GM23338 (cell line): Measurements from ENCODE around the gene BLOC1S3. TPM values are rescaled to one million over a fixed set of nuclear protein-coding genes. Genes with fewer than 3 reads are reported as not detected.

Experiments used
- ATAC-seq: fragments of 200-7000 bp; cut with Tn5 transposase; 3 replicates; pipeline ENCODE4 v1.9.1; 2020
- DNase-seq: peaks from one replicate; pipeline ENCODE4 v3.0.0-alpha.2; 2015; ENCODE audit warnings: low spot score
- H2AFZ ChIP-seq: fragments of 200-600 bp; sonication (generic); 2 replicates; pipeline ENCODE4 v1.8.0; 2016; ENCODE audit warnings: antibody characterized with exemption, mild to moderate bottlenecking, moderate library complexity
- H3F3A ChIP-seq: fragments of 200-600 bp; sonication (generic); replicated peaks from 2 replicates; pipeline ENCODE4 v1.8.0; 2017; ENCODE audit warnings: antibody characterized with exemption, mixed run types, low read depth
- H3K27ac ChIP-seq: fragments of 200-600 bp; sonication (generic); 2 replicates; pipeline ENCODE4 v1.6.1; 2016; ENCODE audit warnings: low read depth
- H3K27me3 ChIP-seq: fragments of 200-600 bp; sonication (generic); 2 replicates; pipeline ENCODE4 v1.8.0; 2016; ENCODE audit warnings: mild to moderate bottlenecking, mixed run types, moderate library complexity; ENCODE audit not compliant: insufficient read depth
- H3K36me3 ChIP-seq: fragments of 200-600 bp; sonication (generic); 2 replicates; pipeline ENCODE4 v1.8.0; 2016; ENCODE audit warnings: mild to moderate bottlenecking; ENCODE audit not compliant: insufficient read depth
- H3K4me1 ChIP-seq: fragments of 200-600 bp; sonication (generic); 2 replicates; pipeline ENCODE4 v1.8.0; 2016; ENCODE audit warnings: mild to moderate bottlenecking, moderate library complexity; ENCODE audit not compliant: insufficient read depth
- H3K4me2 ChIP-seq: fragments of 200-600 bp; sonication (generic); 2 replicates; pipeline ENCODE4 v1.7.1; 2017; ENCODE audit warnings: mixed run types
- H3K4me3 ChIP-seq: fragments of 200-600 bp; sonication (generic); 2 replicates; pipeline ENCODE4 v1.6.1; 2016; ENCODE audit warnings: mixed run types
- H3K79me2 ChIP-seq: fragments of 200-600 bp; sonication (generic); replicated peaks from 2 replicates; pipeline ENCODE4 v1.8.0; 2017; ENCODE audit warnings: mild to moderate bottlenecking; ENCODE audit not compliant: insufficient read depth
- H3K9me2 ChIP-seq: fragments of 200-600 bp; sonication (generic); 2 replicates; pipeline ENCODE4 v1.8.0; 2017; ENCODE audit not compliant: insufficient read depth
- H4K20me1 ChIP-seq: fragments of 200-600 bp; sonication (generic); replicated peaks from 2 replicates; pipeline ENCODE4 v1.8.0; 2017; ENCODE audit warnings: mild to moderate bottlenecking; ENCODE audit not compliant: insufficient read depth
- H3K27ac Mint-ChIP-seq: 2 replicates; pipeline ENCODE4 v1.8.0; 2020; ENCODE audit warnings: inconsistent platforms, mild to moderate bottlenecking, moderate library complexity, mixed read lengths
- H3K27me3 Mint-ChIP-seq: 3 replicates; pipeline ENCODE4 v1.8.0; 2022; ENCODE audit warnings: low read depth, mild to moderate bottlenecking, moderate library complexity, mixed read lengths, inconsistent platforms; ENCODE audit not compliant: insufficient read depth, poor library complexity
- H3K36me3 Mint-ChIP-seq: 3 replicates; pipeline ENCODE4 v1.8.0; 2021; ENCODE audit warnings: low read depth, mild to moderate bottlenecking, inconsistent platforms, moderate library complexity, mixed read lengths
- H3K4me1 Mint-ChIP-seq: 3 replicates; pipeline ENCODE4 v1.8.0; 2020; ENCODE audit warnings: mild to moderate bottlenecking, inconsistent platforms, mixed read lengths
- H3K4me3 Mint-ChIP-seq: 3 replicates; pipeline ENCODE4 v1.8.0; 2021; ENCODE audit warnings: moderate library complexity, mild to moderate bottlenecking, inconsistent platforms, mixed read lengths
- H3K9me3 Mint-ChIP-seq: 3 replicates; pipeline ENCODE4 v1.8.0; 2020; ENCODE audit warnings: moderate library complexity, mild to moderate bottlenecking, inconsistent platforms, mixed read lengths
- ZNF114 ChIP-seq: fragments of 250-450 bp; sonication (Bioruptor Pico); IDR thresholded peaks from 2 replicates; pipeline ENCODE4 v1.5.0; 2020; ENCODE audit warnings: mild to moderate bottlenecking, moderate library complexity
- polyA plus RNA-seq: library from polyadenylated mRNA; unstranded; fragments of >200 nt; fragmentation: Nextera tagmentation; extraction: Ambion mirVana; gene quantifications from 2 replicates; pipeline ENCODE4 v1.2.1, GENCODE V29; 2016
- total RNA-seq: library from RNA; depleted of rRNA; stranded (reverse); fragments of >200 nt; shearing (Covaris generic); gene quantifications from 2 replicates; pipeline ENCODE4 v1.2.3, GENCODE V29; 2014
- TF ChIP-seq, protein P1 (sequence below), 2 experiments: fragments of 200-600 bp in 1 of 2; sonication (generic) in 1 of 2; conservative IDR thresholded peaks; 2 replicates each; pipeline versions ENCODE4 v1.5.1 to v1.6.1; 2016 to 2017; ENCODE audit warnings: antibody characterized with exemption in 2 of 2, low read depth in 2 of 2, mild to moderate bottlenecking in 2 of 2, moderate library complexity in 1 of 2
- TF ChIP-seq, protein P2 (sequence below): fragments of 250-450 bp; sonication (Bioruptor Pico); IDR thresholded peaks from 2 replicates; pipeline ENCODE4 v1.5.0; 2020; ENCODE audit warnings: mild to moderate bottlenecking, moderate library complexity

The BLOC1S3 gene
- total and polyA plus RNA-seq, 2 experiments from 2014 or later, result 2.5 to 15.9 TPM

DNA sequence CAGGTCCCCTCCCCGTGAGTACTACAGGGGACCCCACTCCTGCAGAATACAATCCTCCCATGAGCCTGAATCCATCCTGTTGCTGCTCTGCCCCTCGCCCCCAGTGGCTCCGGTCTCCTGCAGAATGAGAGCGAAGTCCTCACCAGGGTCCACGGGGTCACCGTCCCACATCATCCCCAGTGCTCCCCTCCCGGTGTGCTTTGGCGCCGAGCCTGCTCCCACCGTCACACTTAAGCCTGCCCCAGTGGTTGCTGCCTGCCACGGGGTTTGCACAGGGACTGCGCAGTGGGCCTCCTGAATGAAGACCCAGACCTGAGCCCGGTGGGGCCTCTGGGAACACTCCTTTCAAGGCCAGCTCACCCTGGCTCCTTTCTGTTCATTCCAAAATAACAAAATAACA lies 48.3 kb upstream of the BLOC1S3 start (continued):
- TF ChIP-seq, protein P1, sequence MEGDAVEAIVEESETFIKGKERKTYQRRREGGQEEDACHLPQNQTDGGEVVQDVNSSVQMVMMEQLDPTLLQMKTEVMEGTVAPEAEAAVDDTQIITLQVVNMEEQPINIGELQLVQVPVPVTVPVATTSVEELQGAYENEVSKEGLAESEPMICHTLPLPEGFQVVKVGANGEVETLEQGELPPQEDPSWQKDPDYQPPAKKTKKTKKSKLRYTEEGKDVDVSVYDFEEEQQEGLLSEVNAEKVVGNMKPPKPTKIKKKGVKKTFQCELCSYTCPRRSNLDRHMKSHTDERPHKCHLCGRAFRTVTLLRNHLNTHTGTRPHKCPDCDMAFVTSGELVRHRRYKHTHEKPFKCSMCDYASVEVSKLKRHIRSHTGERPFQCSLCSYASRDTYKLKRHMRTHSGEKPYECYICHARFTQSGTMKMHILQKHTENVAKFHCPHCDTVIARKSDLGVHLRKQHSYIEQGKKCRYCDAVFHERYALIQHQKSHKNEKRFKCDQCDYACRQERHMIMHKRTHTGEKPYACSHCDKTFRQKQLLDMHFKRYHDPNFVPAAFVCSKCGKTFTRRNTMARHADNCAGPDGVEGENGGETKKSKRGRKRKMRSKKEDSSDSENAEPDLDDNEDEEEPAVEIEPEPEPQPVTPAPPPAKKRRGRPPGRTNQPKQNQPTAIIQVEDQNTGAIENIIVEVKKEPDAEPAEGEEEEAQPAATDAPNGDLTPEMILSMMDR (conservative IDR thresholded peaks at IDR 0.05; ENCODE audit: low read depth in 2 of 2), result no peak
- TF ChIP-seq ZNF114, result no peak

DNA sequence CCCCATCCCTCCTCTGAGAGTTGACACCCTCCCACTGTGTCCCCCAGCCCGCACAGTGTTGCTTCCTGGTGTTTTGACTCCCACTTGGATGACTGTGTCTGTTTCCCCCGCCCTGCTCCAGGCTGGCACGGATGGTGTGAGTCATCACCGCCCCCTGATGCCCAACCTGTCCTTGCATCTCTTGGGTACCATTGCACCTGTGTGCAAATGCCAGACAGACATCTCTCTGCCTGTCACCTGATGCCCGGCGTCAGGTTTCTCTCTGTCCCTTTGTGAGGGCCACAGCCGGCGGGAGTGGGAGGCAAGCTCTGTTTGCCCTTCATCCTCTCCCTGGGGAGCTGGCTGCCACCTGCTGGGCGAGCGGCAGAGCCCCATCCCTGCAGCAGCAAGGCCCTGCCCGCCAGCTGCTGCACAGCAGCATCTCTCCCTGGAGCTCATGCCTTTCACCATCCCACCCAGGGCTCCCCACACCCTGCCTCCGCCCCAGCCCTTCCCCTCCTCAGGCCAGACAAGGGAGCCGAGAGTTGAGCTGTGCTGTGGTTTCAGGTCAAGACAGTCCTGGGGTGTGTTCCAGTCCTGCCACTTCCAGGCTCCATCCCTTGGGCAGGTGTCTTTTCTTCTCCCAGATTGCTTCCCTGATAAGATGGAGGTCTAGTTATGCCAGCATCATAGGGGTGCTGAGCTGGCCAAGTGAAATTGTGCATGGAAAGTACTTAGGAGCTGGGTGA lies 47.5 kb upstream of the BLOC1S3 start:
- peaks cover 24% of the 10 kb centered on the region for H3K4me1 Mint-ChIP-seq
- Histone ChIP-seq H3K36me3 (no peaks in the 10 kb centered on the region), H3K79me2 (peaks cover 69% of the 10 kb centered on the region), H3K4me1 (0 out of 2 replicates have a peak, but pooled peaks cover 8% of the 10 kb centered on the region), H3K4me2 (no peak overlapping the region), H3K27ac (no peak overlapping the region), H3K27me3 (no peaks in the 10 kb centered on the region), H3K9me2 (no peaks in the 10 kb centered on the region), H2AFZ (no peak overlapping the region), H3F3A (0 out of 2 replicates have a peak, but pooled peaks cover 2% of the 10 kb centered on the region), H3K4me3 (no peak overlapping the region), H4K20me1 (peaks cover 30% of the 10 kb centered on the region)
- H3K36me3 Mint-ChIP-seq, result no peaks in the 10 kb centered on the region; the same call in 2 of the 3 replicates
- no peak for DNase-seq
- H3K27me3 Mint-ChIP-seq, result peaks cover 6% of the 10 kb centered on the region
- TF ChIP-seq, protein P1 (conservative IDR thresholded peaks at IDR 0.05; ENCODE audit: low read depth in 2 of 2), result peak in 1 of 2 experiments; percentile 35; a peak in 3 of 4 replicates
- TF ChIP-seq, protein P2, sequence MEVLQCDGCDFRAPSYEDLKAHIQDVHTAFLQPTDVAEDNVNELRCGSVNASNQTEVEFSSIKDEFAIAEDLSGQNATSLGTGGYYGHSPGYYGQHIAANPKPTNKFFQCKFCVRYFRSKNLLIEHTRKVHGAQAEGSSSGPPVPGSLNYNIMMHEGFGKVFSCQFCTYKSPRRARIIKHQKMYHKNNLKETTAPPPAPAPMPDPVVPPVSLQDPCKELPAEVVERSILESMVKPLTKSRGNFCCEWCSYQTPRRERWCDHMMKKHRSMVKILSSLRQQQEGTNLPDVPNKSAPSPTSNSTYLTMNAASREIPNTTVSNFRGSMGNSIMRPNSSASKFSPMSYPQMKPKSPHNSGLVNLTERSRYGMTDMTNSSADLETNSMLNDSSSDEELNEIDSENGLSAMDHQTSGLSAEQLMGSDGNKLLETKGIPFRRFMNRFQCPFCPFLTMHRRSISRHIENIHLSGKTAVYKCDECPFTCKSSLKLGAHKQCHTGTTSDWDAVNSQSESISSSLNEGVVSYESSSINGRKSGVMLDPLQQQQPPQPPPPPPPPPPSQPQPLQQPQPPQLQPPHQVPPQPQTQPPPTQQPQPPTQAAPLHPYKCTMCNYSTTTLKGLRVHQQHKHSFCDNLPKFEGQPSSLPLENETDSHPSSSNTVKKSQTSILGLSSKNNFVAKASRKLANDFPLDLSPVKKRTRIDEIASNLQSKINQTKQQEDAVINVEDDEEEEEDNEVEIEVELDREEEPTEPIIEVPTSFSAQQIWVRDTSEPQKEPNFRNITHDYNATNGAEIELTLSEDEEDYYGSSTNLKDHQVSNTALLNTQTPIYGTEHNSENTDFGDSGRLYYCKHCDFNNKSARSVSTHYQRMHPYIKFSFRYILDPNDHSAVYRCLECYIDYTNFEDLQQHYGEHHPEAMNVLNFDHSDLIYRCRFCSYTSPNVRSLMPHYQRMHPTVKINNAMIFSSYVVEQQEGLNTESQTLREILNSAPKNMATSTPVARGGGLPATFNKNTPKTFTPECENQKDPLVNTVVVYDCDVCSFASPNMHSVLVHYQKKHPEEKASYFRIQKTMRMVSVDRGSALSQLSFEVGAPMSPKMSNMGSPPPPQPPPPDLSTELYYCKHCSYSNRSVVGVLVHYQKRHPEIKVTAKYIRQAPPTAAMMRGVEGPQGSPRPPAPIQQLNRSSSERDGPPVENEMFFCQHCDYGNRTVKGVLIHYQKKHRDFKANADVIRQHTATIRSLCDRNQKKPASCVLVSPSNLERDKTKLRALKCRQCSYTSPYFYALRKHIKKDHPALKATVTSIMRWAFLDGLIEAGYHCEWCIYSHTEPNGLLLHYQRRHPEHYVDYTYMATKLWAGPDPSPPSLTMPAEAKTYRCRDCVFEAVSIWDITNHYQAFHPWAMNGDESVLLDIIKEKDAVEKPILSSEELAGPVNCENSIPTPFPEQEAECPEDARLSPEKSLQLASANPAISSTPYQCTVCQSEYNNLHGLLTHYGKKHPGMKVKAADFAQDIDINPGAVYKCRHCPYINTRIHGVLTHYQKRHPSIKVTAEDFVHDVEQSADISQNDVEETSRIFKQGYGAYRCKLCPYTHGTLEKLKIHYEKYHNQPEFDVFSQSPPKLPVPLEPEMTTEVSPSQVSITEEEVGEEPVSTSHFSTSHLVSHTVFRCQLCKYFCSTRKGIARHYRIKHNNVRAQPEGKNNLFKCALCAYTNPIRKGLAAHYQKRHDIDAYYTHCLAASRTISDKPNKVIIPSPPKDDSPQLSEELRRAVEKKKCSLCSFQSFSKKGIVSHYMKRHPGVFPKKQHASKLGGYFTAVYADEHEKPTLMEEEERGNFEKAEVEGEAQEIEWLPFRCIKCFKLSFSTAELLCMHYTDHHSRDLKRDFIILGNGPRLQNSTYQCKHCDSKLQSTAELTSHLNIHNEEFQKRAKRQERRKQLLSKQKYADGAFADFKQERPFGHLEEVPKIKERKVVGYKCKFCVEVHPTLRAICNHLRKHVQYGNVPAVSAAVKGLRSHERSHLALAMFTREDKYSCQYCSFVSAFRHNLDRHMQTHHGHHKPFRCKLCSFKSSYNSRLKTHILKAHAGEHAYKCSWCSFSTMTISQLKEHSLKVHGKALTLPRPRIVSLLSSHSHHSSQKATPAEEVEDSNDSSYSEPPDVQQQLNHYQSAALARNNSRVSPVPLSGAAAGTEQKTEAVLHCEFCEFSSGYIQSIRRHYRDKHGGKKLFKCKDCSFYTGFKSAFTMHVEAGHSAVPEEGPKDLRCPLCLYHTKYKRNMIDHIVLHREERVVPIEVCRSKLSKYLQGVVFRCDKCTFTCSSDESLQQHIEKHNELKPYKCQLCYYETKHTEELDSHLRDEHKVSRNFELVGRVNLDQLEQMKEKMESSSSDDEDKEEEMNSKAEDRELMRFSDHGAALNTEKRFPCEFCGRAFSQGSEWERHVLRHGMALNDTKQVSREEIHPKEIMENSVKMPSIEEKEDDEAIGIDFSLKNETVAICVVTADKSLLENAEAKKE (CRISPR knock-in tag), result no peak
- H3K9me3 Mint-ChIP-seq, result no peaks in the 10 kb centered on the region
- peak; percentile 58 for ATAC-seq
- H3K4me3 Mint-ChIP-seq, result no peak overlapping the region
- no peak overlapping the region for H3K27ac Mint-ChIP-seq
